Left kidney (tissue), 2 donors: ENCODE data around the gene GPX6. TPM values are rescaled to one million over a fixed set of nuclear protein-coding genes. Genes with fewer than 3 reads are reported as not detected.
"Not testable (repeated sequence)": the region's sequence is repeated elsewhere in the genome, so short reads cannot be mapped to it uniquely, and the experiment has no call there.

Experiments
- DNase-seq: peaks from one replicate; pipeline ENCODE4 v3.0.0-alpha.2; 2013
- polyA plus RNA-seq: library from polyadenylated mRNA; unstranded; fragments of 120-200 nt; gene quantifications from one replicate; pipeline ENCODE4 v1.2.1, GENCODE V29; 2013; ENCODE audit not compliant: insufficient read length

Gene GPX6
- polyA plus RNA-seq, 1 donor = not detected

DNA sequence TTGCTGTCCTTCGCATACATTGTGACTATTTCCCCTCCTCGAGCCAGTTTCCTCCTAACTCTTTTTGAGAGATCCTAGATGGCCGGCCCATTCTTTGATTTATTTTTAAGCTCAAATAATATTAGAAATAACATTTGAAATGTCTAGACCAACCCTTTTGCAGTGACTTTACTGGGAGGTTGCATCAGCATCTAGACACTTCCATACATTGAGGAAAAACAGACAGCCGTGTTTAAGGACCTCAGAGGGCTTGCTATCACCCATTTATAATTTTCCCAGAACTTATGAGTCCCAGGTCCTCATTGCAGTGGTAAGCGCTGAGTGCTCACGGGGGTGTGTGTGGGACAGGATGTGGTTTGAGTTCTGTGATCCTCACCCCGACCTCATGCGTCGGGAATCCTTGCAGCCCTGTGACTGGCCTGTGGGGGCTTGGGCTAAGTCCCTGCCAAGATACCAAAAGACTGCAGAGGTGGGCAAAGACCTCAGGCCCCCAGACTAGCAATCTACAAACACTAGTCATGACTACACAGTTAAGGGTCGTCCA is 10.0 kb upstream of the GPX6 start, which contains the start of gene GPX5:
Gene GPX5 (plus strand): TSS at position 386 of the 544 bp plus-strand sequence. CDS start 133 bp downstream, at position 519.
- DNase-seq = no peak

- no peak for DNase-seq
Measured at GRCh38 chr6:28523241-28523622, 7.6 kb upstream of the GPX6 start.

- no peak for DNase-seq
Measured at GRCh38 chr6:28522594-28523240, 7.1 kb upstream of the GPX6 start.

DNA sequence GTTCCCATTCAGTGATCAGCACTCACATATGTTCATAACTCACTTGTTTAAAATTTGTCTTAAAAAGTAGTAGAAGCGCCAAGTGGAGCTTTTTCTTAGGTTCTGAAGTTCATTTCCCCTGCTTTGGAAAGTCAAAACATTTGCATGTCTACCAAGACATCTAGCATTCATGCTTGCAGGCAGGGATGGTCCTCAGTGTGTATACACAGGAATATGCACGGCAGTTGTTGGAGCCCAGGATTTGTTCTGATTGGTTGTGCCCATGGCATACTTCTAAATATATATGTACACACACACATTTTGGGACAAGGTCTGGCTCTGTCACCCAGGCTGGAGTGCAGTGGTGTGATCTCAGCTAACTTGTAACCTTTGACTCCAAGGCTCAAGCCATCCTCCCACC is 2.4 kb upstream of the GPX6 start:
- no peak for DNase-seq

- DNase-seq = not testable (repeated sequence)
Measured at GRCh38 chr6:28512387-28512786, 3.2 kb downstream of the GPX6 start.

- DNase-seq = no peak
Measured at GRCh38 chr6:28511628-28512300, 3.8 kb downstream of the GPX6 start.

GRCh38 chr6:28506807-28507475 is 8.7 kb downstream of the GPX6 start:
- no peak for DNase-seq

GRCh38 chr6:28505733-28506132 is 9.9 kb downstream of the GPX6 start:
- DNase-seq = no peak

DNA sequence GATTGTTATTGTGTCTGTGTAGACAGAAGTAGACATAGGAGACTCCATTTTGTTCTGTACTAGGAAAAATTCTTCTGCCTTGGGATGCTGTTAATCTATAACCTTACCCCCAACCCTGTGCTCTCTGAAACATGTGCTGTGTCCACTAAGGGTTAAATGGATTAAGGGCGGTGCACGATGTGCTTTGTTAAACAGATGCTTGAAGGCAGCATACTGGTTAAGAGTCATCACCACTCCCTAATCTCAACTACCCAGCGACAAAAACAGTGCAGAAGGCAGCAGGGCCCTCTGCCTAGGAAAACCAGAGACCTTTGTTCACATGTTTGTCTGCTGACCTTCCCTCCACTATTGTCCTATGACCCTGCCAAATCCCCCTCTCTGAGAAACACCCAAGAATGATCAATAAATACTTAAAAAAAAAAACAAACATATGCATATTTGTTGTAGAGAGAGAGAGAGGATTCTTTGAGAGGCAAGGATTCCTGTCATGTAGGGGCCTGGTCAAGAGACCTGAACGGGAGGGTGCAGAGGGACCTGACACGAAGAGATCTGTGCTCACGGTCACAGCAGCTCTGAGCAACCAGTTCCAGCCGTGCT is 12.8 kb downstream of the GPX6 start:
- not testable (repeated sequence) for DNase-seq

DNA sequence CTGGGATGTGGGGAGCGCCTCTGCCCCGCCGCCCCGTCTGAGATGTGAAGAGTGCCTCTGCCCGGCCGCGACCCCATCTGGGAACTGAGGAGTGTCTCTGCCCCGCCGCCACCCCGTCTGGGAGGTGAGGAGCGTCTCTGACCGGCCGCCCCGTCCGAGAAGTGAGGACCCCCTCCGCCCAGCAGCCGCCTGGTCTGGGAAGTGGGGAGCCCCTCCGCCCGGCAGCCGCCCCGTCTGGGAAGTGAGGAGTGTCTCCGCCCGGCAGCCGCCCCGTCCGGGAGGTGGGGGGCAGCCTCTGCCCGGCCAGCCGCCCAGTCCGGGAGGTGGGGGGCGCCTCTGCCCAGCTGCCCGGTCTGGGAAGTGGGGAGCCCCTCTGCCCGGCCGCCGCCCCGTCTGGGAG is 13.5 kb downstream of the GPX6 start:
- DNase-seq = not testable (repeated sequence)

- no peak for DNase-seq
Measured at GRCh38 chr6:28501259-28501658, 14.3 kb downstream of the GPX6 start.

DNA sequence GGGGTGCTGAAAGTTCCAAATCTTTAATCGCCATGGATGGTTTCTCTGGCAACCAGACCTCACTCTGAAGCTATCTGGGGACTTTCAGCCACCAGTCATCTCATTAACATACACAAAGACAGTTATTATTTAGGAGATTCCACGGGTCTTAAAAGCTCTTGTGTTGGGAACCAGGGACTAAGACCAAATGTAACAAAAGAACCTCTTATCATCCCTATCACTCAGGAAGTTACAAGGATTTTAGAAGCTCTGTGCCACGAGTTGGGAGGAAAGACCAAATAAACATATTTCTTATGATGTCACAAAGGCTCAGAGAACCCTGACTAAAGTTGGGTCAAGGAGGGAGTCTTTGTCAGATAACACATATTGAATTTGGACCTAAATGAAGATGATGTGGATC is 17.7 kb downstream of the GPX6 start:
- no peak for DNase-seq

DNA sequence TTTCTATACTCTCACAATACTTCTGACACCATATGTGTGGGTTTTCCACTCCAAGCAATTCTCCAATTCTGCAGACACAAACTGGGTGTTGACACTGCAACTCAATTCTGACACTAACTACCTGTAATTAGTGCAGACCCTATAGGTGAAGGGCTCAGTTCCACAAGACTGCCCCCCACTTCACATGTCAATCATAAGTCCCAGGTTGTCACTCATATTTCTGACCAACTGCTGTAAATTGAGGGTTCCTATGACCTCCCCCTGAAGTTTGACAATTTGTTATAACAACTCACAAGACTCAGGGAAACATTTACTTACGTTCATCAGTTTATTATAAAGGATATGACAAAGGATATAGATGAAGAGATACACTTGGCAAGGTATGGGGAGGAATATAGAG is 18.3 kb downstream of the GPX6 start:
- no peak for DNase-seq

GRCh38 chr6:28496099-28496779 is 19.4 kb downstream of the GPX6 start:
- DNase-seq = no peak

GRCh38 chr6:28491984-28492317 is 23.6 kb downstream of the GPX6 start:
- DNase-seq = no peak

GRCh38 chr6:28490205-28490890 is 25.2 kb downstream of the GPX6 start:
- no peak for DNase-seq

GRCh38 chr6:28489366-28490204 is 26.0 kb downstream of the GPX6 start:
- DNase-seq = peak; percentile 31

- peak; percentile 17 for DNase-seq
Measured at GRCh38 chr6:28488916-28489365, 26.7 kb downstream of the GPX6 start.

DNA sequence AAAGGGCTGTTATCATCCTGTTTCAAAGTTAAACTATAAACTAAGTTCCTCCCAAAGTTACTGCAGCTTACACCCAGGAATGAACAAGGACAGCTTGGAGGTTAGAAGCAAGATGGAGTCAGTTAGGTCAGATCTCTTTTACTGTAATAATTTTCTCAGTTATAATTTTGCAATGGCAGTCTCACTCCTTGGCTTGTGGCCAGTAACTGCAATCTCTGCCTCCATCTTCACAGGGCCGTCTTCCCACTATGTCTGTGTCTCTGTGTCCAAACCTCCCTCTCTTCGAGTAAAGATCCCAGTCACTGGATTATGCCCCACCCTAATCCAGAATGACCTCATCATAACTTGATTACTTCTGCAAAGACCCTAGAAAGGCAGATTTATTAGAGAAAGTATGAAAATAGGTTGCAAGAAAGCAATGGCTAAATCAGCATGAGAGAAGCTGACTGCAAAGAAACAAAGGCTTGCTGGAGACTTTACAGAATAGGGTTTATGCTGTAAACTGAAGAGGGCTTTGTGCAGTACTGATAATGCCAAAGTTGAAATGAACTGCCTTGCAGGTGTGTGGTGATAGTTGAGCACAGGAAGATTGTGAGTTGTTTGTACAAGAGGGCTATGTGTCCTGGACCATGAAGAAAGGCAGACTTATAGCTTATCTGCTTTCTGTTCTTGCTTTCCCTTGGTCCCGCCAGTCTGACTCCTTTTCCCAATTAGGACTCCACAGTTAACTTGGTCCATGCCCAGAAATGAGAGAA is 28.4 kb downstream of the GPX6 start:
- DNase-seq = no peak

DNA sequence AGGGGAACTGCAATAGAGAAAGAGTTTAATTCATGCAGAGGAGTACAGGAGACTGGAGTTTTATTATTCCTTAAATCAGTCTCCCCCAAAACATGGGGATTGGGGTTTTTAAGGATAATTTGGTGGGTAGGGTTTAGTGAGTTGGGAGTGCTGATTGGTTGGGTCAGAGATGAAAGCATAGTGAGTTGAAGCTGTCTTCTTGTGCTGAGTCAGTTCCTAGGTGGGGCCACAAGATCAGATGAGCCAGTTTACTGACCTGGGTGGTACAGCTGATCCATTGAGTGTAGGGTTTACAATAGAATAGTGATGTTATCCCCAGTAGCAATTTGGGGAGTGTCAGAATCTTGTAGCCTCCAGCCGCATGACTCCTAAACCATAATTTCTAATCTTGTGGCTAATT is 29.1 kb downstream of the GPX6 start:
- no peak for DNase-seq
